SU-DHL-6 (cell line): Measurements from ENCODE around the gene MTMR12.

Source experiments
- H2AFZ ChIP-seq: fragments of 200-600 bp; sonication (generic); 2 replicates; pipeline ENCODE4 v1.6.1; 2014; ENCODE audit warnings: low read depth, mild to moderate bottlenecking, moderate library complexity, mixed read lengths, antibody characterized with exemption, low read length; ENCODE audit not compliant: severe bottlenecking
- H3F3A ChIP-seq: fragments of 200-600 bp; shearing (Covaris generic); 2 replicates; pipeline ENCODE4 v1.6.0; 2016; ENCODE audit warnings: antibody characterized with exemption, mild to moderate bottlenecking; ENCODE audit not compliant: insufficient read depth
- H3K27ac ChIP-seq: fragments of 200-600 bp; sonication (generic); 2 replicates; pipeline ENCODE4 v1.5.1; 2016; ENCODE audit warnings: low read depth, mild to moderate bottlenecking, low read length, moderate library complexity, mixed read lengths
- H3K27me3 ChIP-seq: fragments of 200-600 bp; sonication (generic), shearing (Covaris generic); 2 replicates; pipeline ENCODE4 v1.6.0; 2014; ENCODE audit warnings: mild to moderate bottlenecking, low read length
- H3K36me3 ChIP-seq: fragments of 200-600 bp; sonication (generic); 2 replicates; pipeline ENCODE4 v1.6.1; 2014; ENCODE audit warnings: mild to moderate bottlenecking, low read length, mixed read lengths
- H3K4me2 ChIP-seq: fragments of 300-600, 200-600 bp; shearing (Covaris generic), sonication (generic); 2 replicates; pipeline ENCODE4 v1.6.0; 2014; ENCODE audit warnings: low read length, low read depth, mild to moderate bottlenecking; ENCODE audit not compliant: poor library complexity, severe bottlenecking
- H3K4me3 ChIP-seq: fragments of 200-600 bp; sonication (generic); 2 replicates; pipeline ENCODE4 v1.5.1; 2014; ENCODE audit warnings: antibody characterized with exemption, low read length, mild to moderate bottlenecking, mixed read lengths; ENCODE audit not compliant: insufficient read depth, poor library complexity, severe bottlenecking
- H3K79me2 ChIP-seq: fragments of 200-600 bp; sonication (generic); 2 replicates; pipeline ENCODE4 v1.6.1; 2014; ENCODE audit warnings: mild to moderate bottlenecking, low read length, moderate library complexity; ENCODE audit not compliant: insufficient read depth
- H3K9ac ChIP-seq: fragments of 200-600 bp; sonication (generic); 2 replicates; pipeline ENCODE4 v1.7.0; 2014; ENCODE audit warnings: mild to moderate bottlenecking, low read length
- H3K9me2 ChIP-seq: fragments of 200-600 bp; sonication (generic); replicated peaks from 2 replicates; pipeline ENCODE4 v1.6.1; 2014; ENCODE audit warnings: low read length; ENCODE audit not compliant: insufficient read depth
- H3K9me3 ChIP-seq: fragments of 200-600 bp; sonication (generic); 2 replicates; pipeline ENCODE4 v1.6.1; 2014; ENCODE audit warnings: low read length, mixed read lengths; ENCODE audit not compliant: insufficient read depth
- H4K20me1 ChIP-seq: fragments of 200-600 bp; sonication (generic); 2 replicates; pipeline ENCODE4 v1.6.1; 2014; ENCODE audit warnings: low read depth, mild to moderate bottlenecking, antibody characterized with exemption, low read length, moderate library complexity, mixed read lengths
- CTCF ChIP-seq: fragments of 200-600 bp; sonication (generic); IDR thresholded peaks from one replicate; pipeline ENCODE4 v1.5.1; 2017; ENCODE audit warnings: antibody characterized with exemption, mild to moderate bottlenecking, low read length, moderate library complexity; ENCODE audit not compliant: insufficient read depth, poor library complexity, severe bottlenecking
- EZH2phosphoT487 ChIP-seq: fragments of 200-600 bp; sonication (generic), shearing (Covaris generic); conservative IDR thresholded peaks from 2 replicates; pipeline ENCODE4 v1.6.1; 2018; ENCODE audit warnings: mild to moderate bottlenecking, antibody characterized with exemption, low read length, moderate library complexity, mixed read lengths

The MTMR12 gene

GRCh38 chr5:32233696-32234447 is 78.9 kb downstream of the MTMR12 start:
- no peaks in the 10 kb centered on the region for H3K79me2 ChIP-seq
- TF ChIP-seq EZH2phosphoT487 = no peak
- H4K20me1 ChIP-seq = no peaks in the 10 kb centered on the region
- H3K9me3 ChIP-seq = no peaks in the 10 kb centered on the region
- H3K9ac ChIP-seq = no peak overlapping the region
- no peaks in the 10 kb centered on the region for H3K9me2 ChIP-seq
- H3K4me2 ChIP-seq = no peak overlapping the region
- H2AFZ ChIP-seq = no peak overlapping the region
- H3K4me3 ChIP-seq = no peak overlapping the region
- H3K36me3 ChIP-seq = no peaks in the 10 kb centered on the region
- peaks cover 3% of the 10 kb centered on the region; the same call in 1 of the 2 replicates for H3F3A ChIP-seq
- no peaks in the 10 kb centered on the region for H3K27me3 ChIP-seq
- H3K27ac ChIP-seq = no peak overlapping the region

DNA sequence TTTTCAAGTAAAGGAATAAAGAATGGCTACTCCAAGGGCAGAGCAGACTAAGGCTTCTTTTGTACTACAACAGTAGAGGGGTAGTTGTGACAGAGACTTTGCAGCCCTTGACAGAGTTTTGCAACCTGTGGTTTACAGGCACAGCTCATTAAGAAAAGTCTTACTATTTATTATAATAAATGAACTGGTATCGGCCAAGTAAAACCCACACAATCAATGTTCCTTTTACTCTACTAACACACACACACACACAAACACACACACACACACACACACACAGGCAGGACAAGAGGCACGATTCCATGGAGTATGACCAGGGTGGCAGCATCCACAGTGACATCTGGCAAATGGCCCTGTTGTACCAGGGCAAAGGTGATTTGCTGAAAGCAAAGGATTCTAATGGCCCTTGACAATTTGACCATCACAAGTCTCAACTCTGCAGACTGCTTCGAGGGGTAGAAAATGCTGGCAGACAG is 79.5 kb downstream of the MTMR12 start:
- Histone ChIP-seq H3K79me2 (no peaks in the 10 kb centered on the region), H3K4me2 (no peak overlapping the region), H3K27ac (no peak overlapping the region), H4K20me1 (no peaks in the 10 kb centered on the region), H3K4me3 (no peak overlapping the region), H3K27me3 (no peaks in the 10 kb centered on the region), H3K36me3 (no peaks in the 10 kb centered on the region), H3K9ac (no peak overlapping the region), H2AFZ (no peak overlapping the region), H3K9me2 (no peaks in the 10 kb centered on the region), H3K9me3 (no peaks in the 10 kb centered on the region), H3F3A (peaks cover 3% of the 10 kb centered on the region; the same call in 1 of the 2 replicates)
- TF ChIP-seq CTCF (no peak), EZH2phosphoT487 (no peak)

DNA sequence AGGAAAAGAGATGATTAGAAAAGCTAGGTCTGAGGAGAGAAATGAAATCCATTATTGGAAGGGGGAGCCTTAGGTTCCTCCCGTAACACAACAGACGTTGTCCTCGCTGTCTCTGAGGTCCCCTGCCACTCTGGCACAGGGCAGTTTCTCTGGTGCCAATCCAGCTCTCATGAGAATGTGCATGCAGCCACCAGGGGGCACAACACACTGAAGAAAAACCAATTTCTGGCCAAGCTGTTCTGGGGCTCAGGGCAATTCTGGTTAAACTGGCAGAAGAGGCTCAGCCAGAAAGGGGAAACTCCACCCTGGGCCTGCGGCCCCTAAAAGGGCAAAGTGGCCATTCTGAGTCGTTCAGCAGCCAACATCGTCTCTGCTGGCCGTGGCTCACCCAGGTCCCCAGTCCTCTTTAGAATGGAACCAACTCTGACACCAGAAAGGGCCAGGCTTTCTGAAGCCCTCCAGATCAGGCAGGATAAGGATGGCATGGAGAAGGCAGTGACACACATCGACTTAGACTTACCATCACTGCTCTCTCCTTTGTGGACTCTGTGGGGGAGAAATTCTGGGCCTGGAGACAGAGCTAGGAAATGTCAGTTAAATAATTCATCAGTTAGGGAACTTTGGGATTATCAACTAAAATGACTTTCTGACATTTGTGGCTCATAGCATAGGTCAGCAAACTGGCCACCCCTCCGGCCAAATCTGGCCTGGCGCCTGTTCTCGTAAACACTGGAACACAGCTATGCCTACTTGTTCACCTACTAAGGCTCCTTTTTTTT is 80.1 kb downstream of the MTMR12 start:
- TF ChIP-seq CTCF = peak; percentile 89
- TF ChIP-seq EZH2phosphoT487 = no peak
- H3K9me3 ChIP-seq = no peaks in the 10 kb centered on the region
- no peaks in the 10 kb centered on the region for H3K79me2 ChIP-seq
- H3K4me3 ChIP-seq = no peak overlapping the region
- no peak overlapping the region for H3K9ac ChIP-seq
- no peak overlapping the region for H3K27ac ChIP-seq
- no peaks in the 10 kb centered on the region for H3K27me3 ChIP-seq
- H3K4me2 ChIP-seq = no peak overlapping the region
- H3F3A ChIP-seq = peaks cover 3% of the 10 kb centered on the region; the same call in 1 of the 2 replicates
- no peaks in the 10 kb centered on the region for H4K20me1 ChIP-seq
- no peaks in the 10 kb centered on the region for H3K36me3 ChIP-seq
- H3K9me2 ChIP-seq = no peaks in the 10 kb centered on the region
- no peak overlapping the region for H2AFZ ChIP-seq
